ENCODE results near the gene AMN.

AMN gene

DNA sequence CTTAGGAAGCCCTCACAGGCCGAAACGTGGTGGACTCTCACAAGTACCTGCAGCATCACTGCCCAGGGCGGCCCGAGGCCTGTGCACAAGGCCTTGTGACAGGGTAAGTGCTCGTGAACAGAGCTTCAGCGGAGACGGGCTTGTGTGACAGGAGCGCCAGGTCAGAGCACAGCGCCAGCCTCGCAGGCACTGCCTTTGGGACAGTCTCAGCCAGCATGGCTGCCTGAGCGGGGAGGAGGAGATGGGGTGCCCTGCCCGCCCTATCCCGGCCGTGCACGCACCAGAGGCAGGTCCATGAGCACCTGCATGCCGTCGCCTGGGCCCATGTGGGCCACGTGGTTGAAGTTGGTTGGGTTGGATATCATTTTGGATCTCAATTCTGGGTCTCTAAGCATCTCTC, 16.9 kb downstream of the AMN start:
- H3K4me3 ChIP-seq (replicated peaks; ENCODE audit: low read depth, low read length), result no peak overlapping the region
- no peak for TF ChIP-seq CTCF (IDR thresholded peaks at IDR 0.05; ENCODE audit: low read depth, low read length, missing control alignments)
- DNase-seq (ENCODE audit: extremely low read depth, low read depth), result no peak

GRCh38 chr14:102939820-102940561, 17.5 kb downstream of the AMN start:
- DNase-seq (ENCODE audit: extremely low read depth, low read depth), result no peak
- no peak for TF ChIP-seq CTCF (IDR thresholded peaks at IDR 0.05; ENCODE audit: low read depth, low read length, missing control alignments)
- no peak overlapping the region for H3K4me3 ChIP-seq (replicated peaks; ENCODE audit: low read depth, low read length)

GRCh38 chr14:102940729-102941362, 18.4 kb downstream of the AMN start:
- no peak overlapping the region for H3K4me3 ChIP-seq (replicated peaks; ENCODE audit: low read depth, low read length)
- DNase-seq (ENCODE audit: extremely low read depth, low read depth), result no peak
- no peak for TF ChIP-seq CTCF (IDR thresholded peaks at IDR 0.05; ENCODE audit: low read depth, low read length, missing control alignments)

DNA sequence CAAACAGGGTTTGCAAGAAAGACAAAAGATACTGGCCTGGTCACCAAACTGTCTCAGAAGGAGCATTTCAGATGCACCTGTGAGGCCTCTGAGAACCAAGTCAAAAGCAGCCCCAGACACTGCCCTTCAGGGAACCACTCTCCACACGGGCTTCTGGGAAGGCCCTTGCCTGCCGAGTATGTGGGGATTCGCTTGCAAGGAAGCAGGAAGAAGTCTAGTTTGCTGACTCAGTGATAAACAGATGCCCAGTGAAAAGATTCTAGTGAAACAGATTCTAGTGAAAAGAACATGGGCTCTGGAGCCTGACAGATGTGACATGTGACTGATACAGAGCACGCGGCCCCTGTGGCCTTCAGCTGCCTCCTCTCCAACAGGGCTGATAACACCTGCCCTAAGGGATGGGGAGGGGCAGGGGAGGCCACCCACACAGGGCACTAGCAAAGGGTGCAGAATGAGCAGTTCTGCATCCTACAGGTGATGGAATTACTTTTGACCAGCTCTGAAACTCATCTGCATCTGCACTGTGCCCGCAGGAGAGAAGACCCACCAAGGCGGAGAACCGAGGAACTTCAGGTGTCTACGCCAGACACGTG, 19.1 kb downstream of the AMN start:
- TF ChIP-seq CTCF (IDR thresholded peaks at IDR 0.05; ENCODE audit: low read depth, low read length, missing control alignments), result no peak
- H3K4me3 ChIP-seq (replicated peaks; ENCODE audit: low read depth, low read length), result no peak overlapping the region
- DNase-seq (ENCODE audit: extremely low read depth, low read depth), result no peak

GRCh38 chr14:102942069-102942468, 19.6 kb downstream of the AMN start:
- TF ChIP-seq CTCF (IDR thresholded peaks at IDR 0.05; ENCODE audit: low read depth, low read length, missing control alignments), result no peak
- H3K4me3 ChIP-seq (replicated peaks; ENCODE audit: low read depth, low read length), result no peak overlapping the region
- no peak for DNase-seq (ENCODE audit: extremely low read depth, low read depth)

GRCh38 chr14:102943454-102943853, 21.0 kb downstream of the AMN start:
- no peak for DNase-seq (ENCODE audit: extremely low read depth, low read depth)
- H3K4me3 ChIP-seq (replicated peaks; ENCODE audit: low read depth, low read length), result no peak overlapping the region
- no peak for TF ChIP-seq CTCF (IDR thresholded peaks at IDR 0.05; ENCODE audit: low read depth, low read length, missing control alignments)

Measured in HFF-Myc (cell line).